ENCODE results near the gene DPF1.

Gene DPF1

DNA sequence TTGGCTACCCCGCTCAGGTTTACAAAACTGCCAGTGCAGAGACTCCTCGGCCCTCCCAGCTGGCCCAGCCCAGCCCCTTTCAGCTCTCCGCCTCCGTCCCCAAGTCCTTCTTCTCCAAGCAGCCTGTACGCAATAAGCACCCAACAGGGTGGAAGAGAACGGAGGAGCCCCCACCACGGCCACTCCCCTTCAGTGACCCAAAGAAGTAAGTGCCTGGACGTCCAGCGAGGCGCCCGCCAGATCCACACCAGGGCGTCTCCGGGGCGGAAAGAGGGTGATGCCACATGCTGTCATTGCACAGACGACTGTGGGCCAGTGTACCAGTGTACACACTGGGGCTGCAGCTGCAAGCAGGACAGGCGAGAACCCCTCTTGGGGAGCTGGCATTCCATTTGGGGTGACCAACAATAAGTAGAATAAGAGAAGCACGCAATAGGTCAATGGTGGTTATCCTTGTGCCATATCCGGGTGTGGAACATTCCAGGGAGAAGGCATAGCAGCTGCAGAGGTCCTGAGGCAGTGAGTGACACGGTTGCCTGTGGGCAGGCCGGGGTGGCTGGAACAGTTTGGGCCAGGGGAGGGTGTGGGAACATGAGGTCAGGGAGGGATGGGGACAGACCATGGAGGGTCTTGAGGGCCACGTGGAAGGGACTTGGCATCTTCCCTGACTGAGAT, 41.3 kb downstream of the DPF1 start:
- H3K4me3 ChIP-seq (ENCODE audit: low read length) = no peak overlapping the region
- TF ChIP-seq, protein P1, sequence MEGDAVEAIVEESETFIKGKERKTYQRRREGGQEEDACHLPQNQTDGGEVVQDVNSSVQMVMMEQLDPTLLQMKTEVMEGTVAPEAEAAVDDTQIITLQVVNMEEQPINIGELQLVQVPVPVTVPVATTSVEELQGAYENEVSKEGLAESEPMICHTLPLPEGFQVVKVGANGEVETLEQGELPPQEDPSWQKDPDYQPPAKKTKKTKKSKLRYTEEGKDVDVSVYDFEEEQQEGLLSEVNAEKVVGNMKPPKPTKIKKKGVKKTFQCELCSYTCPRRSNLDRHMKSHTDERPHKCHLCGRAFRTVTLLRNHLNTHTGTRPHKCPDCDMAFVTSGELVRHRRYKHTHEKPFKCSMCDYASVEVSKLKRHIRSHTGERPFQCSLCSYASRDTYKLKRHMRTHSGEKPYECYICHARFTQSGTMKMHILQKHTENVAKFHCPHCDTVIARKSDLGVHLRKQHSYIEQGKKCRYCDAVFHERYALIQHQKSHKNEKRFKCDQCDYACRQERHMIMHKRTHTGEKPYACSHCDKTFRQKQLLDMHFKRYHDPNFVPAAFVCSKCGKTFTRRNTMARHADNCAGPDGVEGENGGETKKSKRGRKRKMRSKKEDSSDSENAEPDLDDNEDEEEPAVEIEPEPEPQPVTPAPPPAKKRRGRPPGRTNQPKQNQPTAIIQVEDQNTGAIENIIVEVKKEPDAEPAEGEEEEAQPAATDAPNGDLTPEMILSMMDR (IDR thresholded peaks at IDR 0.05; ENCODE audit: low read length) = no peak
- TF ChIP-seq EZH2 (optimal IDR thresholded peaks at IDR 0.05; ENCODE audit: low read depth, low read length) = no peak
- TF ChIP-seq EZH2phosphoT487 (IDR thresholded peaks at IDR 0.05; ENCODE audit: low read length) = no peak

DNA sequence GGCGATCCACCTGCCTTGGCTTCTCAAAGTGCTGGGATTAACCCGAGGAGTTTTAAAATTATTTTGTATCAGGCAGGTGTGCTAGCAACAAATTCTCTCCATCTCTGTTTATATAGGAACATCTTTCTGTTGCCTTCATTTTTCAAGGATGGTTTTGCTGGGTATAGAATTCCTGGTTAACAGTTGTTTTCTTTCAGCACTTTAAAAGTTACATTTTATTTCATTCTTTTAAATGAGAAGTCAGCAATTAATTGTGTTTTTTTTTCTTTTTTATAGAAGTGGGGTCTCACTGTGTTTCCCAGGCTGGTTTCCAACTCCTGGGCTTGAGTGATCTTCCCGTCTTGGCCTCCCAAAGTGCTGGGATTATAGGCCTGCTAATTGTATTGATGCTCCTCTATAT, 44.0 kb downstream of the DPF1 start:
- Histone ChIP-seq H3K36me3 (replicated peaks; ENCODE audit: insufficient read depth, low read length) (no peaks in the 10 kb centered on the region), H4K20me1 (ENCODE audit: insufficient read depth, low read length) (no peaks in the 10 kb centered on the region), H3F3A (ENCODE audit: insufficient read depth, low read length) (no peaks in the 10 kb centered on the region), H3K4me1 (ENCODE audit: low read length) (no peaks in the 10 kb centered on the region), H3K27ac (ENCODE audit: low read length) (no peak overlapping the region), H3K4me3 (ENCODE audit: low read length) (no peak overlapping the region), H3K27me3 (replicated peaks; ENCODE audit: insufficient read depth, low read length) (no peaks in the 10 kb centered on the region), H3K79me2 (ENCODE audit: low read length) (no peaks in the 10 kb centered on the region), H3K9me2 (replicated peaks; ENCODE audit: insufficient read depth, low read length) (no peaks in the 10 kb centered on the region), H3K9me3 (replicated peaks; ENCODE audit: insufficient read depth, low read length) (no peaks in the 10 kb centered on the region), H3K9ac (ENCODE audit: low read length) (no peak overlapping the region), H3K4me2 (ENCODE audit: low read depth, low read length) (no peak overlapping the region), H2AFZ (ENCODE audit: low read length) (no peak overlapping the region)
- DNase-seq = no peak
- TF ChIP-seq EZH2 (optimal IDR thresholded peaks at IDR 0.05; ENCODE audit: low read depth, low read length) (no peak), EZH2phosphoT487 (IDR thresholded peaks at IDR 0.05; ENCODE audit: low read length) (no peak)
- TF ChIP-seq, protein P1 (IDR thresholded peaks at IDR 0.05; ENCODE audit: low read length) = no peak

More for the DNA sequence above, 41.3 kb downstream of the DPF1 start:
- Histone ChIP-seq H2AFZ (ENCODE audit: low read length) (no peak overlapping the region), H4K20me1 (ENCODE audit: insufficient read depth, low read length) (no peaks in the 10 kb centered on the region), H3K79me2 (ENCODE audit: low read length) (no peaks in the 10 kb centered on the region), H3K9me2 (replicated peaks; ENCODE audit: insufficient read depth, low read length) (no peaks in the 10 kb centered on the region), H3K4me1 (ENCODE audit: low read length) (no peaks in the 10 kb centered on the region), H3K4me2 (ENCODE audit: low read depth, low read length) (no peak overlapping the region), H3K27me3 (replicated peaks; ENCODE audit: insufficient read depth, low read length) (no peaks in the 10 kb centered on the region), H3K36me3 (replicated peaks; ENCODE audit: insufficient read depth, low read length) (no peaks in the 10 kb centered on the region), H3K27ac (ENCODE audit: low read length) (no peak overlapping the region), H3F3A (ENCODE audit: insufficient read depth, low read length) (no peaks in the 10 kb centered on the region), H3K9me3 (replicated peaks; ENCODE audit: insufficient read depth, low read length) (no peaks in the 10 kb centered on the region), H3K9ac (ENCODE audit: low read length) (no peak overlapping the region)
- no peak for DNase-seq

DNA sequence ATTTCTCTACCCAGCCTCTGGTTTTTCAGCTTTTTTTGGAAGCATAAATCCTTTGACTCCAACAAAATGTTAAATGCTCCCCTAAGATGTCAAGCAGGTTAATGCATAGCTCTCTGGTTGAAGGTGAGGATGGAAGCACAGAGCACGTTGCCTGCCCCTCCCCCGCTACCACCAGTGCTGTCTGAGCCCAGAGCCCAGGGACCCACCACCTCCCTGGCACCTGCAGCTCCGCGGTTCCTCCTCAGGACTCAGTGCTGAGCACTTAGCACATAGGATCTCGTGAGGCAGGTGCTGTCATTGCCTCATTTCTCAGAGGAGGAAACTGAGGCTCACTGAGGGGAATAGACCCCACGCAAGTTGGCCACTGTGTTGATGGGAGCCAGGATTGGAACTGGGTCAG, 48.6 kb downstream of the DPF1 start:
- Histone ChIP-seq H3K27ac (ENCODE audit: low read length) (no peak overlapping the region), H3K4me2 (ENCODE audit: low read depth, low read length) (no peak overlapping the region), H2AFZ (ENCODE audit: low read length) (no peak overlapping the region), H3K36me3 (replicated peaks; ENCODE audit: insufficient read depth, low read length) (no peaks in the 10 kb centered on the region), H3K4me1 (ENCODE audit: low read length) (no peaks in the 10 kb centered on the region), H3F3A (ENCODE audit: insufficient read depth, low read length) (no peaks in the 10 kb centered on the region), H3K79me2 (ENCODE audit: low read length) (no peaks in the 10 kb centered on the region), H3K9me3 (replicated peaks; ENCODE audit: insufficient read depth, low read length) (no peaks in the 10 kb centered on the region), H3K9ac (ENCODE audit: low read length) (no peak overlapping the region), H4K20me1 (ENCODE audit: insufficient read depth, low read length) (no peaks in the 10 kb centered on the region), H3K4me3 (ENCODE audit: low read length) (no peak overlapping the region), H3K9me2 (replicated peaks; ENCODE audit: insufficient read depth, low read length) (no peaks in the 10 kb centered on the region), H3K27me3 (replicated peaks; ENCODE audit: insufficient read depth, low read length) (no peaks in the 10 kb centered on the region)
- TF ChIP-seq, protein P1 (IDR thresholded peaks at IDR 0.05; ENCODE audit: low read length) = no peak
- no peak for TF ChIP-seq EZH2 (optimal IDR thresholded peaks at IDR 0.05; ENCODE audit: low read depth, low read length)
- no peak for TF ChIP-seq EZH2phosphoT487 (IDR thresholded peaks at IDR 0.05; ENCODE audit: low read length)
- DNase-seq = no peak
